Measurements from ENCODE around the gene PLCL2. TPM values are rescaled to one million over a fixed set of nuclear protein-coding genes. Genes with fewer than 3 reads are reported as not detected.

PLCL2 gene
- total and polyA plus RNA-seq, 7 donors: 4.2 to 32.7 (median 21.9) TPM

DNA sequence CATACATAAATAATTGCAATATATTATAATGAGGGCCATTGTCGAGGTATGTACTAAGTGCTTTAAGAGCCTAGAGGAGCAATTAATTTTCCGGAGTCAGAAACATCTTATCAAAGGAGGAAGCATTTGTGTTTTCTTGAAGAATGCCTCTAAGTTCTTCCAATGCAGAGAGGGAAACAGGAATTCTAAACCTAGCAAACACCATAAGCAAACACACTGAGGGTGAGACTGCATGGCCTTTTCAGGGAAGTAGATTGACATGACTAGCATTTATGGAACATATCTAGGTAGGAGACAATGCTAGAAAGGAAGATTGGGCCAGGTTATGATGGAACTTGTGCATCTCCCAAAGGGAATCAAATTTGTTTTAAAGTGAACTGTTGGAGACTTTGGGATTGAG, 7.2 kb upstream of the PLCL2 start:
- Histone ChIP-seq H3K9me3 (no peaks in the 10 kb centered on the region), H3K4me3 (no peak overlapping the region), H3K27me3 (ENCODE audit: insufficient read depth in 3 of 3, low read length in 2 of 3) (no peaks in the 10 kb centered on the region), H3K27ac (peak overlapping the region; percentile 54), H3K36me3 (ENCODE audit: insufficient read depth in 1 of 2, low read depth in 1 of 2) (no peaks in the 10 kb centered on the region), H3K4me1 (peaks cover 45% of the 10 kb centered on the region)
- DNase-seq (no peak), ATAC-seq (no peak)
- TF ChIP-seq, protein P1, sequence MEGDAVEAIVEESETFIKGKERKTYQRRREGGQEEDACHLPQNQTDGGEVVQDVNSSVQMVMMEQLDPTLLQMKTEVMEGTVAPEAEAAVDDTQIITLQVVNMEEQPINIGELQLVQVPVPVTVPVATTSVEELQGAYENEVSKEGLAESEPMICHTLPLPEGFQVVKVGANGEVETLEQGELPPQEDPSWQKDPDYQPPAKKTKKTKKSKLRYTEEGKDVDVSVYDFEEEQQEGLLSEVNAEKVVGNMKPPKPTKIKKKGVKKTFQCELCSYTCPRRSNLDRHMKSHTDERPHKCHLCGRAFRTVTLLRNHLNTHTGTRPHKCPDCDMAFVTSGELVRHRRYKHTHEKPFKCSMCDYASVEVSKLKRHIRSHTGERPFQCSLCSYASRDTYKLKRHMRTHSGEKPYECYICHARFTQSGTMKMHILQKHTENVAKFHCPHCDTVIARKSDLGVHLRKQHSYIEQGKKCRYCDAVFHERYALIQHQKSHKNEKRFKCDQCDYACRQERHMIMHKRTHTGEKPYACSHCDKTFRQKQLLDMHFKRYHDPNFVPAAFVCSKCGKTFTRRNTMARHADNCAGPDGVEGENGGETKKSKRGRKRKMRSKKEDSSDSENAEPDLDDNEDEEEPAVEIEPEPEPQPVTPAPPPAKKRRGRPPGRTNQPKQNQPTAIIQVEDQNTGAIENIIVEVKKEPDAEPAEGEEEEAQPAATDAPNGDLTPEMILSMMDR (IDR thresholded peaks at IDR 0.05): no peak
- intact Hi-C loops (cut with DNase I): no loop called here
- WGBS, 3 donors: 85 to 87% (median 86%) methylated on average over 2 of the region's 2 CpGs

DNA sequence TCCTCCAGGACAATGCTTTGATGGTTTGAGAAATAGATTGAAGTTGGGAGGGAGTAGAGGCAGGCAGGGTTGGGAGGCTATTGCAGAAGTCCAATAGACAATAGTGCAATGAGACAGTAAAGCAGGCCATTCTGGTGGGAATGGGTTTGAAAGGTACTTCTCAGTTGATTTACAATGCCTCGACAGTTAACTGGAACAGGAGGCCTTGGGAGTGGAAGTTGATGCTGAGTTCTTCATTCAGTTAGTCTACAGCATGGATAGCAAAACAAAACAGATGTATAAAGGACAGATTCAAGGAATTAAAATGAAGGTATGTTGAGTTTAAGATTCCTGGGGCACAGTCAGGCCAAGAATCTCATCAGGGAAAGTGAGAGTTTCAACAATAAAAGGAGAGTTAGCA, 6.8 kb upstream of the PLCL2 start:
- no peaks in the 10 kb centered on the region for H3K27me3 ChIP-seq (ENCODE audit: insufficient read depth in 3 of 3, low read length in 2 of 3)
- H3K9me3 ChIP-seq: no peaks in the 10 kb centered on the region
- H3K27ac ChIP-seq: peak overlapping the region; percentile 44
- intact Hi-C loops (cut with DNase I): loop anchor here in 1 of 2 donors (2.0 kb wide), 1 partner anchor 33 kb away; no protein-coding TSS in a partner anchor
- no peak for DNase-seq
- TF ChIP-seq, protein P1 (IDR thresholded peaks at IDR 0.05): no peak
- H3K4me3 ChIP-seq: no peak overlapping the region
- peaks cover 47% of the 10 kb centered on the region for H3K4me1 ChIP-seq
- 81 to 86% (median 82%) methylated on average over 1 of the region's 1 CpG for WGBS, 3 donors
- no peak for ATAC-seq
- H3K36me3 ChIP-seq (ENCODE audit: insufficient read depth in 1 of 2, low read depth in 1 of 2): no peaks in the 10 kb centered on the region

DNA sequence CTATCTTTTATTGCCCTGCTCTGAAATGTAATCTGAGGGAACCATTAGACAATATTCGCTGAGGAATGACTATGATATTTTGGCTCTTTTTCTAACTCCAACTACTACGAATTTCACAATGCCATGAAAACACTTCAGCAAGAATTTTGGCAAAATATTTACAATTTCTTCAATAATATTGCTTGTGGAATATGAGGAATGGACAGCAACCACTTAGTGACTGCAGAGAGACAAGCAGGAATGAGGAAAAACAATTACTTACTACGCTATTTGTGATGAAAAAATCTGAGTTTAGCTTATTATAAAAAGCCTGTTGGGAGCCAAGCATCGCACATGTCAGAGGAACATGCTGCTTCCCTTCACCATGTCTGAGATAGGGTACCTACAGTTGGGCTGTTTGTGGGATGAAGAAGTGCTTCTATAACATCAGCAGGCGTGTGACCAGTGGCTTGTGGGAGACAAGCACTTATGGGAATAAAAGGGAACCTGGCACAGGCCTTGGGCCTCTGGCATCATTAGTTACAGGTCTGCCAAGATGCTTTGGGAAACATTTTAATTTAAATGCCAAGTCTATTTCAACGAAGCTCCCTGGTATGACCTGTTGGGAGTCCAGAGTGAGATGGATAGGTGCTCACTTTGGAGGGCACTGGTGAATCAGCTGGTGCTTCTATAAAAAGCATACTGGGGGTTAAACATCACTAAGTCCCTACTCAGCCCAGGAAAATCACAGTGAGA, 2.7 kb upstream of the PLCL2 start:
- Histone ChIP-seq H3K9me3 (no peaks in the 10 kb centered on the region), H3K4me3 (peak overlapping the region; percentile 97), H3K27ac (peak overlapping the region; percentile 99), H3K27me3 (ENCODE audit: insufficient read depth in 3 of 3, low read length in 2 of 3) (no peaks in the 10 kb centered on the region), H3K36me3 (ENCODE audit: insufficient read depth in 1 of 2, low read depth in 1 of 2) (no peaks in the 10 kb centered on the region), H3K4me1 (peaks cover 40% of the 10 kb centered on the region)
- intact Hi-C loops (cut with DNase I): loop anchor here in 1 of 2 donors (5.0 kb wide), 2 partner anchors 205 to 280 kb away; no protein-coding TSS in a partner anchor
- ATAC-seq (peak; percentile 58 to 76 (median 64)), DNase-seq (peak in 1 of 2 donors; percentile 55)
- 31 to 36% (median 33%) methylated on average over 6 of the region's 6 CpGs for WGBS, 3 donors
- TF ChIP-seq, protein P1 (IDR thresholded peaks at IDR 0.05): no peak

DNA sequence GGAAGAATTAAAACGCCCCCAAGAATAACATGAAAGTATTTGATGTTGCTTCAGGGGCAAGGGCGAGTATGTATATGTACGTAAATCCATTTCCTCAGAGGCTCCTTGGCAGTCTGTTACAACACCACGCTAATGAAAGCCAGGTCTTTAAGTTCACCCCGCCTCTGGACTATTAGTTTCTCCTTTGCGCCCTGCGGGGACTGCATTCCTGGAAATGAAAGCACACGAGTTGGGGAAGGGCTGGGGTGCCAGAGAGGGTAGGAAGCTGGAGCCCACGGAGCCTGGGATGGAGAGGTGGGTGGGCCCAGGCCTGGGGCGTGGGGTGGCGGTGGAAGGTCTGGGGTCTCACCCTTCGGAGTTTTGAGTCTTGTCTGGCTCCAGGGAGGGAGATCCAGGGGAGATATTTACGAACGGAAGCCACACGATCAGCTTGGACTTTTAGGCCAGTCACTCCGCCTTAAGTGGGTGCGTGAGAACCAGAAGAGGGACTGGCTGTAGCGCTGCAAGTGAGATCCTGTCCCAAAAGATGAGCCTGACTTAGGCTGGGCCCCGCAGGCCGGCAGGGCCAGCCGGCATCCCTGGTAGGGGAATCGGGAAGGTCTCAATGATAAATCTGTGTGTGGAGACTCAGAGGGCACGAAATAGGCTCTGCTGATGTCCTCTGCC, 1.6 kb upstream of the PLCL2 start:
- Histone ChIP-seq H3K36me3 (ENCODE audit: insufficient read depth in 1 of 2, low read depth in 1 of 2) (no peaks in the 10 kb centered on the region), H3K4me1 (peaks cover 51% of the 10 kb centered on the region), H3K9me3 (no peaks in the 10 kb centered on the region), H3K27ac (peak overlapping the region; percentile 99), H3K27me3 (ENCODE audit: insufficient read depth in 3 of 3, low read length in 2 of 3) (no peaks in the 10 kb centered on the region), H3K4me3 (peak overlapping the region; percentile 97)
- intact Hi-C loops (cut with DNase I): loop anchor here in 1 of 2 donors (5.0 kb wide), 2 partner anchors 204 to 281 kb away; no protein-coding TSS in a partner anchor
- TF ChIP-seq, protein P1 (IDR thresholded peaks at IDR 0.05): no peak
- 56 to 74% (median 66%) methylated on average over 23 of the region's 23 CpGs for WGBS, 3 donors
- DNase-seq (no peak), ATAC-seq (peak; percentile 7 to 48 (median 28))
